Mesothelial cell of epicardium (in vitro differentiated cells): ENCODE data around the gene RPL13. TPM values are rescaled to one million over a fixed set of nuclear protein-coding genes. Genes with fewer than 3 reads are reported as not detected.
A peak's percentile ranks its signal among the peaks of the same experiment; 100 is the strongest.

Source experiments
- DNase-seq, 2 experiments: peaks; one replicate each; pipeline ENCODE4 v3.0.0; 2021; ENCODE audit warnings: low spot score in 2 of 2; ENCODE audit not compliant: unreplicated experiment in 2 of 2
- H3K27ac Mint-ChIP-seq: 2 replicates; pipeline ENCODE4 v1.8.0; 2021; ENCODE audit warnings: mixed read lengths
- H3K27me3 Mint-ChIP-seq: 2 replicates; pipeline ENCODE4 v1.8.0; 2021; ENCODE audit warnings: low read depth, mixed read lengths
- H3K36me3 Mint-ChIP-seq: 2 replicates; pipeline ENCODE4 v1.8.0; 2021; ENCODE audit warnings: mixed read lengths
- H3K4me1 Mint-ChIP-seq: 2 replicates; pipeline ENCODE4 v1.8.0; 2021; ENCODE audit warnings: mixed read lengths
- H3K4me3 Mint-ChIP-seq: 2 replicates; pipeline ENCODE4 v1.8.0; 2021; ENCODE audit warnings: mild to moderate bottlenecking, moderate library complexity, mixed read lengths
- H3K9me3 Mint-ChIP-seq: 2 replicates; pipeline ENCODE4 v1.8.0; 2021; ENCODE audit warnings: mixed read lengths
- CTCF ChIP-seq: fragments of 200-600 bp; sonication (generic); IDR thresholded peaks from one replicate; pipeline ENCODE4 v1.5.0; 2021; ENCODE audit warnings: antibody characterized with exemption; ENCODE audit not compliant: unreplicated experiment
- total RNA-seq: library from RNA; stranded (reverse); gene quantifications from 3 replicates; pipeline ENCODE4 v1.2.1, GENCODE V29; 2021

Gene RPL13
- total RNA-seq = 2,065 to 2,192 TPM (median 2,184 TPM) in 3 replicates

DNA sequence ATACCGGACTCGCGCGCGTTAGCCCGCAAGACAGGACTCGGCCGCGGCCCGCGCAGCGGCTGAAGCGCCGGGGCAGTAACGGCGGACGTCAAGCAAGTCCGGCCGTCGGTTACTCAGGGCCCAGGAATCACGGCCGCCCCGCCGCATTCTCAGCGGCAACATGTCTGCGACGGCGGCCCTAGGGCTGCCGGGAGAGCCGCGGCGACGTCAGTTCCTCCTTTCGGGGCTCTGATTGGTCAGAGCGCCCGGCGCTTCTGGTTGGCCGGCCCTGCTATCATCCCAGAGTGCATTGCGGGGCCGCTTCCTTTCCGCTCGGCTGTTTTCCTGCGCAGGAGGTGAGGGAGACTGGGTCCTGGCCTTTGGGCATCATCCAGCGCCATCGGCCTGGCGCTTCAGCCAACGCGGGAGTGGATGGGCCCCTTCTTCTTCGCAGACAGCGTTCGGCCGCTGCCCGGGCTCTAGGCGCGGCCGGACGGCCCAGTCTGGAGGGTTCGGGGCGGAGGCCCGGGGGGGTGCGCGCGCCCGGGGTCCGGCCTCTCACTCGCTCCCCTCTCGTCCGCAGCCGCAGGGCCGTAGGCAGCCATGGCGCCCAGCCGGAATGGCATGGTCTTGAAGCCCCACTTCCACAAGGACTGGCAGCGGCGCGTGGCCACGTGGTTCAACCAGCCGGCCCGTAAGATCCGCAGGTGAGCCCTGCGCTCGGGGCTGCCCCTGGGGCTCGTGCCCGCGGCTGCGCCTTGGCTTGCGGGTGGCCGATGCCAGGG, at the start of gene RPL13:
Gene RPL13 (plus strand): TSS at position 305 of the 764 bp plus-strand sequence. CDS start 278 bp downstream, at position 583.
- Mint-ChIP-seq H3K4me1 (peaks cover 35% of the 10 kb centered on the region), H3K27ac (peak within 1 kb of the TSS; percentile 99), H3K9me3 (no peaks in the 10 kb centered on the region), H3K36me3 (peaks cover 23% of the 10 kb centered on the region), H3K27me3 (no peaks in the 10 kb centered on the region), H3K4me3 (peak within 1 kb of the TSS; percentile 93)
- TF ChIP-seq CTCF = no peak
- peak; percentile 88 to 91 for DNase-seq

- Mint-ChIP-seq H3K27me3 (no peaks in the 10 kb centered on the region), H3K27ac (no peak overlapping the region), H3K9me3 (no peaks in the 10 kb centered on the region), H3K4me1 (peaks cover 12% of the 10 kb centered on the region), H3K36me3 (peaks cover 12% of the 10 kb centered on the region), H3K4me3 (no peak overlapping the region)
- DNase-seq = no peak
- TF ChIP-seq CTCF = no peak
Measured at GRCh38 chr16:89511374-89511773, 49.1 kb upstream of the RPL13 start.

DNA sequence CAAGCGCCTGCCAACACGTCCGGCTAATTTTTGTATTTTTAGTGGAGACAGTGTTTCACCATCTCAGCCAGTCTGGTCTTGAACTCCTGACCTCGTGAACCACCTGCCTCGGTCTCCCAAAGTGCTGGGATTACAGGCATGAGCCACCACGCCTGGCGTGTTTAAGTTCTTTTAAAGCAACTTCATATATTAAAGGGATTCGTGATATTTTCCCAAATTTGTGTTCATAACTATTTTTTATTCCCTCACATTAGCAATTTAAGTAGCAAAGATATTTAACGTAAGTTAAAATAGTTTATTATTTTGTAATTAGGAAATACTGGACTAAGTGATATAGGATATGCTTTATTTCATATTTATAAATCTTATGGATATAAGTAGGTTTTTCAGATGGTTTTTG, 48.0 kb upstream of the RPL13 start:
- Mint-ChIP-seq H3K27ac (no peak overlapping the region), H3K4me1 (peaks cover 6% of the 10 kb centered on the region), H3K9me3 (peaks cover 3% of the 10 kb centered on the region), H3K4me3 (no peak overlapping the region), H3K36me3 (peaks cover 20% of the 10 kb centered on the region), H3K27me3 (no peaks in the 10 kb centered on the region)
- no peak for DNase-seq
- TF ChIP-seq CTCF = no peak

DNA sequence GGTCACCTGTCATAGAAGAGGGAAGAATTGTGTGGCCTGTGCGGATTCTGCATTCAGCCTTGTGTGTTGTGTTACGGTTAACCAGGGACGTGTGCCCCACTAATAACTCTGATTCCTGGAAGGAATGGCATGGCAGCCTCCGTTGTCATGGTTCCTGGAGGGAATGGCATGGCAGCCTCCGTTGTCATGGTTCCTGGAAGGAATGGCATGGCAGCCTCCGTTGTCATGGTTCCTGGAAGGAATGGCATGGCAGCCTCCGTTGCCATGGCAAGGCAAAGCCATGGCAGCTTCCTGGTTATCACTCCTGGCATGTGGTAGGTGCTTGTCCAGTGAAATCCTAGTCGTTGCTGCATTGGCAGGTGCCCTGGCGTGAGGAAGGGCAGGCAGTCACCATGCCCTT, 43.4 kb upstream of the RPL13 start:
- Mint-ChIP-seq H3K9me3 (peaks cover 13% of the 10 kb centered on the region), H3K36me3 (peaks cover 45% of the 10 kb centered on the region), H3K4me1 (no peaks in the 10 kb centered on the region), H3K27me3 (no peaks in the 10 kb centered on the region), H3K27ac (no peak overlapping the region), H3K4me3 (no peak overlapping the region)
- no peak for TF ChIP-seq CTCF
- DNase-seq = no peak

DNA sequence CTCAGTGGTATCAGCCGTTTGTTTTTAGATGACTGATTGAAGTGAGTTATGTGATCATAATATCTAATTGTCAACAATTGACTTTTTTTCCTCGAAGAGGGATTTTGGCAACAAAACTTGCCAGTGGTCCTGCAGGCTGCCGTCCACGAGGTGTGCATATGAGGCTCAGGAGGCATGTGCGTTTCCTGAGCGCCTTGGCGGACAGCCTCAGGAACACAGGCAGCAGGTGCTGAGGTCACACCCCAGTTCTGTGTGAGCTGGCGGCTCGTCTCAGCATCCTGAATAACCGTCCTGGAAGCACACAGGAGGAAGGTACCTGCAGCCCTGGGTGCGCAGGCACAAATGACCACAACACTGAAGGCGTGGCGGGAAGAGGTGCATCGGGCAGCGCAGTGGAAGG, 40.6 kb upstream of the RPL13 start:
- no peak for TF ChIP-seq CTCF
- H3K27ac Mint-ChIP-seq = no peak overlapping the region
- no peak overlapping the region for H3K4me3 Mint-ChIP-seq
- no peaks in the 10 kb centered on the region for H3K27me3 Mint-ChIP-seq
- peaks cover 13% of the 10 kb centered on the region for H3K9me3 Mint-ChIP-seq
- H3K36me3 Mint-ChIP-seq = peaks cover 50% of the 10 kb centered on the region
- no peak for DNase-seq
- no peaks in the 10 kb centered on the region for H3K4me1 Mint-ChIP-seq

- H3K27me3 Mint-ChIP-seq = no peaks in the 10 kb centered on the region
- no peak overlapping the region for H3K27ac Mint-ChIP-seq
- H3K9me3 Mint-ChIP-seq = peaks cover 10% of the 10 kb centered on the region
- TF ChIP-seq CTCF = no peak
- H3K36me3 Mint-ChIP-seq = peaks cover 58% of the 10 kb centered on the region
- no peak for DNase-seq
- H3K4me3 Mint-ChIP-seq = no peak overlapping the region
- no peaks in the 10 kb centered on the region for H3K4me1 Mint-ChIP-seq
Measured at GRCh38 chr16:89522287-89522686, 38.2 kb upstream of the RPL13 start.
